ENCODE results near the gene STON1.

The STON1 gene

DNA sequence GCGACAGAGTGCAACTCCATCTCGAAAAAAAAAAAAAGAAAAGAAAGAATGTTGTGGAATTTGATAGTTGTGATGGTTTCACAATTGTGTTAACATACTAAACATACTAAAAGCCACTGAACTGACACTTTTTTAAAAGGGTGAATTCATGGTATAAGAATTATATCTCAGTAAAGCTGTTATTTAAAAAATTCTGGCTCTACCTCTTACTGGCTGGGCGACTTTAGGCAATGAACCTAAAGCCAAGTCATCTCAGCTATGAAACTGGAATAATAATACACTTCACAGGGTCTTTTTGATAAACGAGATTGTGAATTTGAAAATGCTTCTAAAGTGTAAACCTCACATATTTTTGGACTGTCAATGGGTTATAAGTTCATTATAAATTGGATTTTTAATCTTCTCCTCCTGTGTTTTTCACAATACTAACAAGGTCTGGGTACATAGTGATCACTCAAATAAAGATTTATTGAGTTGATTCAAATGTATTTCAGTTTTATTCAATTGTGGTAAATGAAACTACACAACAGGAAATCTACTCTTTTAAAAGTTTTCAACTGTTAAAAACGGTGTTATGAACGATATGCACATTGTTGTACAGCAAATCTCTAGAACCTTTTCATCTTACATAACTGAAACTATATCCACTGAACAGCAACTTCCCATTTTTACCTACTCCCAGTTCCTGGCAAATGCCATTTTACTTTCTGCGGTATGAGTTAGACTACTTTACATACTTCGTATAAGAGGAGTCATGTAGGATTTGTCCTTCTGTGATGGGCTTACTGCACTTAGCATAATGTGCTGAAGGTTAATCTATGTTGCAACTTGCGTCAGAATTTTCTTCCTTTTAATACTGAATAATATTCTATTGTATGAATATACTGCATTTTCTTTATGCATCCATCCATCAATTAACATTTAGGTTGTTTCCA, 44.7 kb downstream of the STON1 start:
- H3K36me3 ChIP-seq (ENCODE audit: insufficient read depth, low read length): 0 out of 2 replicates have a peak, but pooled peaks cover 3% of the 10 kb centered on the region
- H3K9ac ChIP-seq (ENCODE audit: low read depth, low read length): no peak overlapping the region
- H3K9me3 ChIP-seq (ENCODE audit: insufficient read depth, low read depth, low read length): no peaks in the 10 kb centered on the region
- H3K4me1 ChIP-seq (ENCODE audit: insufficient read depth, low read length): peaks cover 4% of the 10 kb centered on the region; the same call in 1 of the 2 replicates
- H3K27ac ChIP-seq (ENCODE audit: low read depth, low read length): no peak overlapping the region
- H3K4me3 ChIP-seq (ENCODE audit: low read length): no peak overlapping the region
- H3K27me3 ChIP-seq (ENCODE audit: insufficient read depth, low read length): no peaks in the 10 kb centered on the region
- 93% methylated on average over 8 of the region's 9 CpGs for WGBS

DNA sequence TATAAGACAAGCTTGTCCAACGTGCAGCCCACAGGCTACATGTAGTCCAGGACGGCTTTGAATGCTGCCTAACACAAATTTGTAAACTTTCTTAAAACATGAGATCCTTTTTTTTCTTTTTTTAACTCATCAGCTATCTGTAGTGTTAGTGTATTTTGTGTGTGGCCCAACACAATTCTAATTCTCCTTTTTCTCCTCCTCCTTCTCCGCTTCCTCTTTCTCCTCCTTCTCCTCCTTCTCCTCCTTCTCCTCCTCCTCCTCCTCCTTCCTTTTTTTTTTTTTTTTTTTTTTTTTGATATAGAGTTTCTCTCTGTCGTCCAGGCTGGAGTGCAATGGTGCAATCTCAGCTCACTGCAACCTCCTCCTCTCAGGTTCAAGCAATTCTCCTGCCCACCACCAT, 48.4 kb downstream of the STON1 start:
- Histone ChIP-seq H3K4me1 (ENCODE audit: insufficient read depth, low read length) (no peaks in the 10 kb centered on the region), H3K27ac (ENCODE audit: low read depth, low read length) (no peak overlapping the region), H3K9me3 (ENCODE audit: insufficient read depth, low read depth, low read length) (no peaks in the 10 kb centered on the region), H3K9ac (ENCODE audit: low read depth, low read length) (no peak overlapping the region), H3K27me3 (ENCODE audit: insufficient read depth, low read length) (no peaks in the 10 kb centered on the region), H3K4me3 (ENCODE audit: low read length) (no peak overlapping the region), H3K36me3 (ENCODE audit: insufficient read depth, low read length) (peaks cover 7% of the 10 kb centered on the region)
- 92% methylated on average over 3 of the region's 4 CpGs for WGBS

DNA sequence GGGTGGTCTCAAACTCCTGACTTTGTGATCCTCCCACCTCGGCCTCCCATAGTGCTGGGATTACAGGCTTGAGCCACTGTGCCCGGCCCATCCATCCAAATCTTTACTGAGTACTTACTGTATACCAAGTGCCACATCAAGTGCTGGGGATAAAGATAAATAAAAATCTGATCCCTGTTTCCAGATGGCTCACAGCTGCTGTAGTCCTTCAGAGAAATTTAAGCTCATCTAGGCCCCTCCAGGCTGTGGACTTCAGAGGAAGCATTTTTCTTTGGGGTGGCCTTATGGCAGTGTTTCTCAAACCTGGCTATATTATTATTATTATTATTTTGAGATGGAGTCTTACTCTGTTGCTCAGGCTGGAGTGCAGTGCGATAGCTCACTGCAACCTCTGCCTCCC, 54.0 kb downstream of the STON1 start:
- 100% methylated on average over 3 of the region's 3 CpGs for WGBS

DNA sequence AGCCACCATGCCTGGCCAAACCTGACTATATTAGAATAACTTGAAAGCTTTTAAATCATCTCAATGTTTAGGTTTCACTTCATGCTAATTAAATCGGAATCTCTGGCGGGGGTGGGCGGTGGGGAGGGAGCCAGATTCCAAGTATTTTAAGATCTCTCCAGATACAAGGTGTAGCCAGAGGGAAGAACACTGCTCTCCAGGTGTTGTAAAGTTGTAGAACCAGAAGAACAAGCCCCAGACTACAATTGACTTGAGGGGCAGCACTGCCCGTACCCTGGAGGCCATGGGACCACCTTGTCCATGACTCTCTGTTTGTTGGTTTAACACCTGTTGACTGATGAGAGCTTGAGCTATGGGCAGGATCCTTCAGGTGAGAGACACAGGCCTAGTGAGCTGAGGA, 54.6 kb downstream of the STON1 start:
- peak overlapping the region; percentile 30; the same call in 1 of the 2 replicates for H3K27ac ChIP-seq (ENCODE audit: low read depth, low read length)
- 91% methylated on average over 4 of the region's 4 CpGs for WGBS
- no peaks in the 10 kb centered on the region for H3K27me3 ChIP-seq (ENCODE audit: insufficient read depth, low read length)
- H3K9me3 ChIP-seq (ENCODE audit: insufficient read depth, low read depth, low read length): no peaks in the 10 kb centered on the region
- peaks cover 21% of the 10 kb centered on the region for H3K4me1 ChIP-seq (ENCODE audit: insufficient read depth, low read length)
- H3K9ac ChIP-seq (ENCODE audit: low read depth, low read length): no peak overlapping the region
- peaks cover 4% of the 10 kb centered on the region for H3K36me3 ChIP-seq (ENCODE audit: insufficient read depth, low read length)
- no peak overlapping the region for H3K4me3 ChIP-seq (ENCODE audit: low read length)

More for the DNA sequence above, 54.0 kb downstream of the STON1 start:
- peaks cover 4% of the 10 kb centered on the region for H3K36me3 ChIP-seq (ENCODE audit: insufficient read depth, low read length)
- no peak overlapping the region for H3K27ac ChIP-seq (ENCODE audit: low read depth, low read length)
- H3K27me3 ChIP-seq (ENCODE audit: insufficient read depth, low read length): no peaks in the 10 kb centered on the region
- no peak overlapping the region for H3K4me3 ChIP-seq (ENCODE audit: low read length)
- no peaks in the 10 kb centered on the region for H3K9me3 ChIP-seq (ENCODE audit: insufficient read depth, low read depth, low read length)
- H3K9ac ChIP-seq (ENCODE audit: low read depth, low read length): no peak overlapping the region
- H3K4me1 ChIP-seq (ENCODE audit: insufficient read depth, low read length): peaks cover 19% of the 10 kb centered on the region

DNA sequence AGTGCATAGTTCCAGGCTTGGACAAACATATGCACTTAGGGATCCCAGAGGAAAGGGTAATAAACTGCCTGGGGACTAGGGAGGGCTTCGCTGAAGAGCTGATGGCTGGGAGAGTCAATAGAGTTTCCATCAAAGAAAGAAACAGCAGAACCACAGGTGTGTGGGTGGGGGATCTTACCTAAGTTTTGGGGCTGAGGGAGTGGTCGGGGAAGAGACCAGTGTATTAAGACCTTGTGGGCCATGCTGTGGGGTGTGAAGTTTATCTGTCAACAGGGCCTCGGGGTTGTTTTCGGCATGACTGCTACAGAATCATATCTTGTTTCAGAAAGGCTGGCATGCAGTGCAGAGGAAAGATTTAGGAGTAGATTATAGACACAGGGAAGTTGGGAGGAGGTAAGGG, 56.5 kb downstream of the STON1 start:
- Histone ChIP-seq H3K27me3 (ENCODE audit: insufficient read depth, low read length) (no peaks in the 10 kb centered on the region), H3K4me3 (ENCODE audit: low read length) (no peak overlapping the region), H3K36me3 (ENCODE audit: insufficient read depth, low read length) (no peaks in the 10 kb centered on the region; the same call in 1 of the 2 replicates), H3K9ac (ENCODE audit: low read depth, low read length) (no peak overlapping the region), H3K9me3 (ENCODE audit: insufficient read depth, low read depth, low read length) (no peaks in the 10 kb centered on the region), H3K4me1 (ENCODE audit: insufficient read depth, low read length) (peaks cover 21% of the 10 kb centered on the region), H3K27ac (ENCODE audit: low read depth, low read length) (peak overlapping the region; percentile 21; the same call in 1 of the 2 replicates)
- 63% methylated on average over 4 of the region's 4 CpGs for WGBS

DNA sequence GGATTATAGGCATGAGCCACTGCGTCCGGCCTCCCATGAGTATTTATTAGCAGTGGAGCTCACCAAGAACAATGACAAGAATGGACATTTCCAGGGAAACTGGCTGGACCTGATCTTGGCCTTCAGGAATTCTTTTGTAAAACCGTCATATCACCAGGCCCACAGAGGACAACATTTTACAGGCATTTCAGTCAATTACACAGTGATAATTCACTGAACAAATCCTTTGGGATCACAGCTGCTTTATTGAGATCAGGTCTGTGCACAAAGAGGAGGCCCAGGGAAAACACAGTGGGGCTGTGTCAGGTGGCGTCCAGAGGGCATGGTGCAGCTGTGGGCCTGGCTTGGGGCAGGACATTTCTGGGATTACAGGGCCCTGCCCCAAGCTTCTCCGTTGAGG, 57.6 kb downstream of the STON1 start:
- Histone ChIP-seq H3K9me3 (ENCODE audit: insufficient read depth, low read depth, low read length) (no peaks in the 10 kb centered on the region), H3K4me1 (ENCODE audit: insufficient read depth, low read length) (peaks cover 21% of the 10 kb centered on the region), H3K27ac (ENCODE audit: low read depth, low read length) (no peak overlapping the region), H3K27me3 (ENCODE audit: insufficient read depth, low read length) (no peaks in the 10 kb centered on the region), H3K9ac (ENCODE audit: low read depth, low read length) (no peak overlapping the region), H3K36me3 (ENCODE audit: insufficient read depth, low read length) (no peaks in the 10 kb centered on the region), H3K4me3 (ENCODE audit: low read length) (no peak overlapping the region)
- 87% methylated on average over 5 of the region's 5 CpGs for WGBS

DNA sequence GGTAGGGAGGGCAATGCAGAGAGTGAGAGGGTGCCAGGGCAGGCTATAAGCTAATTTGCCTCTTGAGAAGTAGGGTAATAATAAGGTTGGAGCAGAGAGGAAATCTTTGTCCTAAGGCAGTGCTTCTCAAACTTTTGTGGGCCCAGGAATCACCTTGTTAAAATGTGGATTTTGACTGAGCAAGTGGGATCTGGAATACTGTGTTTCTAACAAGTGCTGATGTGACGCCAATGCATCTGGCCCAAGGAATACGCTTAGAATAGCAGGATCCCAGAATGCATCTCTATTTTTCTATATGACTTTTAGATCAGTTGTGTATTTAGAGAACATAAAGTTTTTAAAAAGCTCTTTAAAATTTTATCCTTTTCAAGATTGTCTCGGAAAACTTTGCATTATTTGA, 58.0 kb downstream of the STON1 start:
- Histone ChIP-seq H3K27ac (ENCODE audit: low read depth, low read length) (no peak overlapping the region), H3K9me3 (ENCODE audit: insufficient read depth, low read depth, low read length) (no peaks in the 10 kb centered on the region), H3K9ac (ENCODE audit: low read depth, low read length) (no peak overlapping the region), H3K4me1 (ENCODE audit: insufficient read depth, low read length) (peaks cover 21% of the 10 kb centered on the region), H3K27me3 (ENCODE audit: insufficient read depth, low read length) (no peaks in the 10 kb centered on the region), H3K4me3 (ENCODE audit: low read length) (no peak overlapping the region), H3K36me3 (ENCODE audit: insufficient read depth, low read length) (no peaks in the 10 kb centered on the region)
- 98% methylated on average over 3 of the region's 3 CpGs for WGBS

DNA sequence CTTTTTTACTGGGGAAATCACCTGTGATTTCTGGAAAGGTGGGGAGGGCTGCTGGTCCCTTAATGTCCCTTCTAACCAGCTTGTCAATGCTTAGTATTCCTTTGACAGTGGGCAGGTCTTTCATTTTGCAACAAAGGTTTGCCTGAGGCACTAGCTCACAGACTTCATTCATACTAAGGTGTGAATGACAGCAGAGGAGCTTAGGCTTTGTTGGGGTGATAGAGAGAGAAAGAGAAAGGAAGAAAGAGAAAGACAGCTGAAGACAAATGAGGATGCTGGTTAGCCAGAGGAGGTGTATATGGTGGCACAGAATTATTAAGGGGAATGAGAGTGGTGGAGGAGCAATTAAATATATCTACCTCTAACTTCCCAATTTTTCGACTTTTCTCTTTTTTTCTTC, 58.8 kb downstream of the STON1 start:
- Histone ChIP-seq H3K27me3 (ENCODE audit: insufficient read depth, low read length) (no peaks in the 10 kb centered on the region), H3K27ac (ENCODE audit: low read depth, low read length) (no peak overlapping the region), H3K4me3 (ENCODE audit: low read length) (no peak overlapping the region), H3K9me3 (ENCODE audit: insufficient read depth, low read depth, low read length) (no peaks in the 10 kb centered on the region), H3K36me3 (ENCODE audit: insufficient read depth, low read length) (peaks cover under 1% of the 10 kb centered on the region; the same call in 1 of the 2 replicates), H3K4me1 (ENCODE audit: insufficient read depth, low read length) (peaks cover 21% of the 10 kb centered on the region), H3K9ac (ENCODE audit: low read depth, low read length) (no peak overlapping the region)
- WGBS: 67% methylated on average over 1 of the region's 1 CpG

DNA sequence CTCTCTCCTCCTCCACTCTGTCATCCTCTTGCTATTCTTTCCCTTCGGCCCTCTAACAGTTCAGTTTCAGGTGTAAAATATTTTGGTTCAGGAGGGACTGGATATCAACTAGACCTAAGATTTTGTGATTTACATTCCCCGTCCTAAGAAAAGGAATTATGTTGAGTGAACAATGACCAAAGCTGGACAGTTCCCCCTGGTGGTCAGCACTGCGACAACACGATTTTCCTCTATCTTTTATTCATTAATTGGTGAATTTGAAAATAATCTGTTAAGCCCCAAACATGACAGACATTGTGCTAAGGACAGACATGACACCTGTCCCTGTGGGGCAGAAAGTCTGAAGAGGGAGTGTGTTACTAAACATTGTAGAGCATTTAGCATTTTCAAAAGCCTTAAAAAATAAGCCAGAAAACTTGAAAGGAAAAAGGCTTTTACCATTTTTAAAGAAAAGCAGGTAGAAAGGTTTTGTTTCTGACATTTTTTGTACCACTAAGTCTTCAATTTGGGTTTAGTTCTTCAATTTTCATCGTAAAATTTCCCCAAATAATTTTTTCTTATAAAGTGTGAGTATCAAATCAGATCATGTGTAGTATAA, 59.3 kb downstream of the STON1 start:
- H3K4me3 ChIP-seq (ENCODE audit: low read length): no peak overlapping the region
- WGBS: 45% methylated on average over 1 of the region's 5 CpGs
- H3K9ac ChIP-seq (ENCODE audit: low read depth, low read length): no peak overlapping the region
- H3K27me3 ChIP-seq (ENCODE audit: insufficient read depth, low read length): no peaks in the 10 kb centered on the region
- no peaks in the 10 kb centered on the region for H3K9me3 ChIP-seq (ENCODE audit: insufficient read depth, low read depth, low read length)
- peaks cover 21% of the 10 kb centered on the region for H3K4me1 ChIP-seq (ENCODE audit: insufficient read depth, low read length)
- H3K27ac ChIP-seq (ENCODE audit: low read depth, low read length): no peak overlapping the region
- peaks cover 4% of the 10 kb centered on the region; the same call in 1 of the 2 replicates for H3K36me3 ChIP-seq (ENCODE audit: insufficient read depth, low read length)

DNA sequence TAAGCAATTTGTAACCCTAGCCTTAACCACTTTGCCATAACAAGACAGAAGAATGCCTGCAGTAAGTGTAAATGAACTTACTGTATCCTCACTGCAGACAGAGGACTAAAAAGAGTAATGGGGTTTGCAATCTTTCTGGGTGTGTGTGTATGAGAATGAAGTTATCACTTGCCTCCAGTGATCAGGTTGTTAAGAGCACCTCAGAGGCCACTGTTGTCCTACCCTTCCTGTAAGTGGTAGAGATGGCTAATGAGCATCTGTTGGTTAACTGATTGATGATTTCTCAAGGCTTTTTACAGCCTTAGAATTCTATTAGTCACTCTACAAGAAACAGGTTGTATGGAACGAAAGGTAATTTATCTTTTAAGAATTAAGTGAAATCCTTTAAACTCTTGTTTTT, 60.1 kb downstream of the STON1 start:
- no peak overlapping the region for H3K9ac ChIP-seq (ENCODE audit: low read depth, low read length)
- H3K27ac ChIP-seq (ENCODE audit: low read depth, low read length): no peak overlapping the region
- no peak overlapping the region for H3K4me3 ChIP-seq (ENCODE audit: low read length)
- H3K36me3 ChIP-seq (ENCODE audit: insufficient read depth, low read length): peaks cover 4% of the 10 kb centered on the region; the same call in 1 of the 2 replicates
- no peaks in the 10 kb centered on the region for H3K9me3 ChIP-seq (ENCODE audit: insufficient read depth, low read depth, low read length)
- H3K4me1 ChIP-seq (ENCODE audit: insufficient read depth, low read length): peaks cover 18% of the 10 kb centered on the region
- no peaks in the 10 kb centered on the region for H3K27me3 ChIP-seq (ENCODE audit: insufficient read depth, low read length)
- 80% methylated on average over 1 of the region's 1 CpG for WGBS

DNA sequence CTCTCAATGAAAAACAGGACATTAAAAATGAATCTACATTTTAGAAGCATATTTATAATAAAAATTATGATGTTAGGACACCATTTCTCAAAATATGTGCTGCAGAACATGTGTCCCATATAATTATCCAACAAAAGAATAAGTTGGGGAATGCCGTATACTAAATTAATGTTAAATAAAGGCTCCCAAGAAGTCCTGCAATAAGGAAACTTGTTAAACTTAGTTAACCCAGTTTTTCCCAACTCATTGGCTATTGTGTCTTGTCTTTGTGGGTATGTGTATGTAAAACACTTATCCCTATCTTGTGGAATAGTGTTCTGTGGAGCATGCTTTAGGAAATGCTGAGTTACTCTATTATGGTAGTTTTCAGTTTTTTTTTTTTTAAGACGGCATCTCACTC, 62.1 kb downstream of the STON1 start:
- H3K27me3 ChIP-seq (ENCODE audit: insufficient read depth, low read length): no peaks in the 10 kb centered on the region
- H3K4me1 ChIP-seq (ENCODE audit: insufficient read depth, low read length): peaks cover 8% of the 10 kb centered on the region; the same call in 1 of the 2 replicates
- peaks cover 6% of the 10 kb centered on the region; the same call in 1 of the 2 replicates for H3K36me3 ChIP-seq (ENCODE audit: insufficient read depth, low read length)
- no peak overlapping the region for H3K4me3 ChIP-seq (ENCODE audit: low read length)
- H3K27ac ChIP-seq (ENCODE audit: low read depth, low read length): no peak overlapping the region
- H3K9ac ChIP-seq (ENCODE audit: low read depth, low read length): no peak overlapping the region
- no peaks in the 10 kb centered on the region for H3K9me3 ChIP-seq (ENCODE audit: insufficient read depth, low read depth, low read length)
- 95% methylated on average over 1 of the region's 2 CpGs for WGBS
